Measurements from ENCODE around the gene SLX4IP.
"Not testable (repeated sequence)": the region's sequence is repeated elsewhere in the genome, so short reads cannot be mapped to it uniquely, and the experiment has no call there.

The SLX4IP gene

GRCh38 chr20:10603971-10604864 is 169.1 kb downstream of the SLX4IP start:
- no peak for DNase-seq (ENCODE audit: low read depth, low spot score)

- DNase-seq (ENCODE audit: low read depth, low spot score), result no peak
Measured at GRCh38 chr20:10604865-10605440, 169.8 kb downstream of the SLX4IP start.

GRCh38 chr20:10605547-10606195 is 170.6 kb downstream of the SLX4IP start:
- DNase-seq (ENCODE audit: low read depth, low spot score), result no peak

- no peak for DNase-seq (ENCODE audit: low read depth, low spot score)
Measured at GRCh38 chr20:10609276-10609675, 174.2 kb downstream of the SLX4IP start.

DNA sequence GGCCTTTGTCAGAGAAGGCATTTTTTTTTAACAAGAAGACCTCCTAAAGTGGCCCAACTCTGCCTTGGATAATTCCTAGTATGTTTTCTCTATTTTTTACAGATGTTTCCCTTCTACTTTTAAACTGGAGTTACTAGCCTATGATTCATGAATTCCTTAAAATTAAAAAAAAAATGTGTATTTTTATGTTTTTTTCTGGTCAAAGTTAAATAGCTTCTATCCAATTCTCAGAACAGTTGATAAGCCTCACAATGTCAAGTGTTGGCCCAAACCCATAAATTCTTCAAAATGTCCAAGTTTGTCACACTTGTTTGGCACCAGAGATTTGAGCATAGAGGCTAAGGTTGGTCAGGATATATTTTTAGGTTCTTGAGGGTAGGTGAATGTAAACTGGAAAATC is 174.7 kb downstream of the SLX4IP start:
- no peak for DNase-seq (ENCODE audit: low read depth, low spot score)

GRCh38 chr20:10610251-10610650 is 175.1 kb downstream of the SLX4IP start:
- no peak for DNase-seq (ENCODE audit: low read depth, low spot score)

- no peak for DNase-seq (ENCODE audit: low read depth, low spot score)
Measured at GRCh38 chr20:10611357-10611756, 176.3 kb downstream of the SLX4IP start.

DNA sequence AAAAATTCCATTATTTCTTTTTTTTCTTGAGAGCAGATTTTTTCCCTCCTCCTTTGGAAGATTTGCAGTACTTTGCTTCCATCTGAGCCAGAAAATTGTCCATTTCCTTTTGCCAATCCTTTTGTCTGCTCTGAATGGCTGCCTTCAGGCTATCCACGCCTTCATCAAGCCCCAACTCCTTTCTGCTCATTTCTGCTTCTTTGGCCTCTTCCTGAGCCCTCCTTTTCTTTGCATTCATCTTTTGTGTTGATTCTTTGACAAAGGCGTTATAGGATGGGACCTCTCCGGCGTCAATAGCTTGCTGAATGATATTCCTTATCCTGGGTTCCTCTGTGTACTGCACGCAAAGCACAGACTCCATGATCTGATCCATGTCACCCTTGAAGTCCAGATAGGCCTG is 178.3 kb downstream of the SLX4IP start:
- DNase-seq (ENCODE audit: low read depth, low spot score), result not testable (repeated sequence)

GRCh38 chr20:10613911-10614310 is 178.8 kb downstream of the SLX4IP start:
- DNase-seq (ENCODE audit: low read depth, low spot score), result no peak

GRCh38 chr20:10616212-10616611 is 181.1 kb downstream of the SLX4IP start:
- no peak for DNase-seq (ENCODE audit: low read depth, low spot score)

DNA sequence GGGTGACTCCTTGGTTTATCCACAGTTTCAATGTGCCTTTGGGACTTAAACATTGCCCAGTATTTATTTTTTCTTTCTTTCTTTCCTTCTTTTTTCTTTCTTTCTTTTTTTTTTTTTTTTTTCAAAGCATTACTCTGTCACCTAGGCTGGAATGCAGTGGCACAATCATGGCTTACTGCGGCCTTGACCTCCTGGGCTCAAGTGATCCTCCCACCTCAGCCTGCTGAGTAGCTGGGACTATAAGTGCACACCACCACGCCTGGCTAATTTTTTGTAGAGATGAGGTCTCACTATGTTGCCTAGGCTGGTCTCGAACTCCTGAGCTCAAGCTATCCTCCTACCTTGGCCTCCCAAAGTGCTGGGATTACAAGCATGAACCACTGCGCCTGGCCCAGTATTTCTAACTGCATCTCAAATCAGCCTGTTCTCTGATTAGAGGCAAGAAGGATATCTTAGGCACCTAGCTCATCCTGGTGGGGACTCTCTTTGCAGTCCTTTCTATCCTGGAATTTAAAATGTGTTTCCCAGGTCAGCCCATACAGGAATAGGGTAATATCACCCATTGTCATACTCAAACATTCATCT is 182.5 kb downstream of the SLX4IP start:
- not testable (repeated sequence) for DNase-seq (ENCODE audit: low read depth, low spot score)

GRCh38 chr20:10618611-10619245 is 183.6 kb downstream of the SLX4IP start:
- DNase-seq (ENCODE audit: low read depth, low spot score), result no peak

DNA sequence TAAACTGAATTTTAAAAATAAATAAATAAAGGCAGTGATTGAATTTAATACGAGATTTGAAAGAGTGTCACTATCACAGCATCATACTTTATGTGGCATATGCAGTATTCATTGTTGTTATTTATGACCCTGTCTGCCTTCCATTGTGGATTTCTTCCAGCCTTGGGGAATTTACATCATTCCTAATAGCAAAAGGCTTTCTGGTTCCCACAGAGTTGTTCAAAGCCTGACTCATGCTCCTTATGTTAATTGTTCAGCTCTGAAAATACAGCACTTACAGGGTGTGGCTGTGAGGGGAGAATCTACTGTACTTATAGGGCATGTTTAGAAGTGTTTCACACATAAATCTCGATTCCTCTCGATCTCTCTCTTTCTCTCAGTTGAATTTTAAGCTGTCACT is 184.3 kb downstream of the SLX4IP start:
- DNase-seq (ENCODE audit: low read depth, low spot score), result no peak

GRCh38 chr20:10621149-10621548 is 186.0 kb downstream of the SLX4IP start:
- no peak for DNase-seq (ENCODE audit: low read depth, low spot score)

GRCh38 chr20:10622657-10623418 is 187.7 kb downstream of the SLX4IP start:
- DNase-seq (ENCODE audit: low read depth, low spot score), result no peak

GRCh38 chr20:10625641-10626040 is 190.5 kb downstream of the SLX4IP start:
- no peak for DNase-seq (ENCODE audit: low read depth, low spot score)

- DNase-seq (ENCODE audit: low read depth, low spot score), result no peak
Measured at GRCh38 chr20:10626896-10627295, 191.8 kb downstream of the SLX4IP start.

GRCh38 chr20:10629946-10630650 is 195.0 kb downstream of the SLX4IP start:
- DNase-seq (ENCODE audit: low read depth, low spot score), result no peak

- no peak for DNase-seq (ENCODE audit: low read depth, low spot score)
Measured at GRCh38 chr20:10631126-10631525, 196.0 kb downstream of the SLX4IP start.

DNA sequence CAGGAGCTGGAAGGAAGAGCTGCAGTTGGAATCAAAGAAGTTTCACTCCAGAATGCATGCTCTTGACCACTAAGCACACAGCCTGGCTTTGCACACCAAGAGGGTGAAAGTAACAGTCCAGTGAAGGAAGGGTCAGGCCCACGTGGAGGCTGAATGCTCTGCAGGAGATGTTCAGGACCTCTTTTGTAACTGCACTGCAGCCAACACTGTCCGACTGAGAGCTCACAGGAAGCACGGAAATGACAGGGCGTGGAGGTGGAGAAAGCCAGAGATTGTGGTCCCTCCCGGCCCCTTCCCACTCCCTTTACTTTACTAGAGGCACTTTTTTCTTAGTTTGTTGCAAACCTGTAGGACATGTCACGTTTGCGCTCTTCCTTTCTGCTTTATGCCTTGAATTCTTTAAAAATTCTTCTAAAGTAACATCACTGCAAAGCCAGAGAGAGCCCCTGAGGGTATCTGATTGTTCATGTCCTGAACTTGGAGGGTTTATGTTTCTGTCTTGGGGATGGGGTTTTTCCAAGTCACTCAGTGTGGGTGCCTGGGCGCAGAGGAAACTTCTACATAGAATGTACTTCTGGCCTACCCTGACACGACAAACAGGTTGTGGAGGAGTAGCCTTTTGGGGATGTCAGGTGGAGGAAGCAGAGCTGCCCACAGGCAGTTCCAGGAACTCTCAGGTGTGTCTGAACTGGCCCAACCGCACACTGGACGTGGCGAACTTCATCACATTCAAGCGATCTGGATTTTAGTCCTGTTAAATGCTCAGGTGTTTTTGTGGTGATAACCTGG is 197.8 kb downstream of the SLX4IP start:
- DNase-seq (ENCODE audit: low read depth, low spot score), result no peak
